ENCODE results near the gene ACVR1B.

DNA sequence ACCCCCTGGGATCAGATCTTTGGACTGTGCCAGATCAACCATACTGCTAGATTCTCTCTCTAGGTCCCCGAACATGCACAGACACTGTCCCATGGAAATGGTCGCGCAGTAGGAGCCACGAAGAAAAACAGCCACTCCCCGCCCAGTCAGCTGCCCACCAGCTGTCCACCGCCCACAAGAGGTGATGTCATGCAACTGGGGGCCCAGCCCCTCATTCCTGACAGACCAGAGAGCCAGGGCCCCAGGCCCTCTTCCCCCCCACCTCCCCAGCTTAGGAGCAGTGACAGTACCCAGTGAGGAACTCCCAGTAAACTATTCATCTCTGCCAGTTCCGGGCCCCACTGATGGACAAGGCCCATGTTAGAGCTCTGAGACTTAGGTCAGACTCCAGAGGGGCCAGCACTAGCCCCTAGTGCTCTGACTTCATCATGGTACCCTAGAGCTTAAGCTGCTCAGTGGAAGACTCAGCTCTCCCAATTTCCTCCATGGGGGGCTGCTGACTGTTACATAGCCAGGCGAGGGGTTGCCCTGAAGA is 51.6 kb downstream of the ACVR1B start:
- TF ChIP-seq, protein P1, sequence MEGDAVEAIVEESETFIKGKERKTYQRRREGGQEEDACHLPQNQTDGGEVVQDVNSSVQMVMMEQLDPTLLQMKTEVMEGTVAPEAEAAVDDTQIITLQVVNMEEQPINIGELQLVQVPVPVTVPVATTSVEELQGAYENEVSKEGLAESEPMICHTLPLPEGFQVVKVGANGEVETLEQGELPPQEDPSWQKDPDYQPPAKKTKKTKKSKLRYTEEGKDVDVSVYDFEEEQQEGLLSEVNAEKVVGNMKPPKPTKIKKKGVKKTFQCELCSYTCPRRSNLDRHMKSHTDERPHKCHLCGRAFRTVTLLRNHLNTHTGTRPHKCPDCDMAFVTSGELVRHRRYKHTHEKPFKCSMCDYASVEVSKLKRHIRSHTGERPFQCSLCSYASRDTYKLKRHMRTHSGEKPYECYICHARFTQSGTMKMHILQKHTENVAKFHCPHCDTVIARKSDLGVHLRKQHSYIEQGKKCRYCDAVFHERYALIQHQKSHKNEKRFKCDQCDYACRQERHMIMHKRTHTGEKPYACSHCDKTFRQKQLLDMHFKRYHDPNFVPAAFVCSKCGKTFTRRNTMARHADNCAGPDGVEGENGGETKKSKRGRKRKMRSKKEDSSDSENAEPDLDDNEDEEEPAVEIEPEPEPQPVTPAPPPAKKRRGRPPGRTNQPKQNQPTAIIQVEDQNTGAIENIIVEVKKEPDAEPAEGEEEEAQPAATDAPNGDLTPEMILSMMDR (IDR thresholded peaks at IDR 0.05) = no peak
- no peak for TF ChIP-seq POLR2A (IDR thresholded peaks at IDR 0.05)

Data from Peyer's patch (tissue), 4 donors.